AG20443 (cell line): ENCODE results near the gene FSIP1.

Experiments used
- DNase-seq: peaks from one replicate; pipeline ENCODE4 v3.0.0; 2012; ENCODE audit warnings: low spot score, mixed read lengths

Gene FSIP1

DNA sequence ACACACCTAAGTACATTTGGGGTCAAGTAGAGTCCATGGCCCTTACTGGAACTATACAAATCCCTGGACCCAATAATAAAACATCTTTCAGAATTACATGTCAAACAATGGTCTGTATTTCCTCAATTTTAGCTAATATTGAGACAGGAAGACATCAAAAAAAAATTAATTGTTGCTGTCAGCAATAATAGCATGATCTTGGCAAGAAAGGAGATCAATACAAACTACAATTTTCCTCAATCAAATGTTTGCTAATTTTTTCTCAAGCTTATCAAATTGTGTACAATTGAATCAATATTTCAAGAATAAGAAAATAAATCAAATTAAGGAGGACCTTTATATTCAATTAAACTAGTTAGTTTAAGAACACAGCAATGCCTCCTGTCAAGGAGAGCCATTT lies 62.6 kb downstream of the FSIP1 start:
- DNase-seq = no peak

DNA sequence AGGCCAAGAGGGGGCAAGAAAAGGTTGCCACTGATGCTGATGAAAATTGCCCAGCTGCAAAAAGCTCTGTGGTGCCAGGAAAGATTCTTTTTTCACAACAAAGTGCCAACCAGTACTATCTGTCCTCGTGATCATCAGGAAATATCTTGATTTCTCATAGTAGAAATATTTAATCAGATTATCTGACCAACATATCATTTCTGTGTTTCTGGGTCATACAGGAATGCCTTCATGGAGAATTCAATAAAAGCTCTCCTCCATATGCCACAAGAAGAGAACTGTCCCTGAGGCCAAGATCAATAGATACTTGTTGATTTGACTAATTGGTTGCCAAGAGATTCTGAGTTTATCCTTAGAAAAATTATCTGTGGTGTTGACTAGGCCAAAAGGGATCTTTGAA lies 63.5 kb downstream of the FSIP1 start:
- no peak for DNase-seq

DNA sequence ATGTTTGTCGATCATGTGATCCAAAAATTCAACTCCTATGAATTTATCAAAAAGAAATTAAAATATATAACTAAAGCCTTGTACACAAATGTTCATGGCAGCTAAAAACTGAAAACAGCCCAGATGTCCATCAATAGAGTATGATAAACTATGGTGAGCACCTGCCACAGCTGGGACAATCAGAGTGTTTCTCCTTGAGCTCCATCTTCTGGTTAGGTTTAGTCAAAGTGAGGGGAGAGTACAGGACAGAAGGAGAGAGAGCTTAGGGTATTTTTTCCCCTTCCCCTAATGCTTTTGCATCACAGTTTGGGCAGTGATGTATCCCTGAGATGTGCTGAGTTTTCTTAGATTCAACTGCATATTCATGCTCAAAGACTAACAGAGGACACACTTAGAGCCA lies 65.5 kb downstream of the FSIP1 start:
- DNase-seq = no peak

DNA sequence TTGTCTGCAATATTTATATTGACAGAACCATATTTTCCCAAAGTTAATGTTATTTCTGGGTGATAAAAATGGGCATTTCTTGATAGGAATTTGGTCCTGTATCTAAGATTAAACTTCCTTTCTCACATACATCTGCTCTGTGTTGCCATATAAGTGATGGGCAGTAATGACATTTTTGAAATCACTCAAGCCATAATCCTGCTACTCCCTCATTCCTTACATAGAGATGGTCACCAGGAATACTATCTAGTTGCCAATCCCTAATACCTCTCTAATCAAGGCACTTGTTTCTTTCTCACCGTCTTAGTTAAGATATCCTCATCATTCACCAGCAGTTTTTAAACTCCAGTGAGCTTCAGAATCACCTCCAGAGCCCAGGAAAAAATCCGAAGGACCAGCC lies 68.4 kb downstream of the FSIP1 start:
- no peak for DNase-seq

DNA sequence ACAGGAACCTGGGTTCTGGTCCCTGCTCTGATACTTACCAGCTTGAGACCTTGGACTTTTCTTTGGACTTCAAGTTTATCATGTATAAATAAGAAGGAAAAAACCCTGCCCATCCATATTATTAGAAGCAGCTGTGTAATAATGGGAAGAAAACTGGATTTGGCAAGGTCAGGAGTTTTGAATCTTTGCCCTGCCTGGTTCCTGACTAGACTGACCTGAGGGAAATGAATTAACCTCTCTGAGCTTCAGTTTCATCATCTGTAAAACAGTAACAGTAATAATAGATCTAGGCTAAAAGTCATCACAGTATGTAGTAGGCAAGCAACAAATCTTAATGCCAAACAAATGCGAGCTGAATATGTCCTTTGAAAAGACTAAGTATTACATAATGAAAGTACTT lies 68.8 kb downstream of the FSIP1 start:
- DNase-seq = no peak

DNA sequence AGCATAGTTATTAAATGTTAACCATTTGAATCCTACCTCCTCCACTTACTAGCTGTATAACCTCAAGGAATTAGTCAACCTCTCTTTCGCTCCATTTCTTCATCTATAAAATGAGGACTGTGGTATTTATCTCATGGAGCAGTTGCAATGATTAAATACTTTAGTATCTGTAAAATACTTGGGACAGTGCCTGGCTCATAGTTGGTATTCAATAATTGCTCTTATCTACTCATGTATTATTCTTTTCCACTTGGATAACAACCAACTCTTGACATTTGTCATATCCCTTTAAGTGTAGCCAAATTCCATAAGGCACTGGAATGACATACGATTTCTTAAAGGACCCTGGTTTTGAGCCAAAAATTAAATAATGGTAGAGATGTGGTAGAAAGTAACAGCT lies 72.0 kb downstream of the FSIP1 start:
- no peak for DNase-seq

DNA sequence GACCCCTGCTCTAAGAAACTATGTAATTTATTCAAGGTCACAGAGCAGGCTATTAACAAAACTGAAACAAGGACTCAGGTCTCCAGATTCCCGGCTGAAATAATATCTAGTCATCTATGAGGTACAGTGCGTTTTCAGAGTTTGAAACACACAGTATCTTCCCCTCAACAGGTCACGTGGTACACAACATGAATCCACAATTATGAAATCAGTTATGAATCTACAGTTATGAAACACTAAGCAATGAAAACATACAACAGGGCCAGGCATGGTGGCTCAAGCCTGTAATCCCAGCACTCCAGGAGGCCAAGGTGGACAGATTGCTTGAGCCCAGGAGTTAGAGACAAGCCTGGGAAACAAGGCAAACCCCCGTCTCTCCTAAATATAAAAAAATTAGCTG lies 72.7 kb downstream of the FSIP1 start:
- no peak for DNase-seq

DNA sequence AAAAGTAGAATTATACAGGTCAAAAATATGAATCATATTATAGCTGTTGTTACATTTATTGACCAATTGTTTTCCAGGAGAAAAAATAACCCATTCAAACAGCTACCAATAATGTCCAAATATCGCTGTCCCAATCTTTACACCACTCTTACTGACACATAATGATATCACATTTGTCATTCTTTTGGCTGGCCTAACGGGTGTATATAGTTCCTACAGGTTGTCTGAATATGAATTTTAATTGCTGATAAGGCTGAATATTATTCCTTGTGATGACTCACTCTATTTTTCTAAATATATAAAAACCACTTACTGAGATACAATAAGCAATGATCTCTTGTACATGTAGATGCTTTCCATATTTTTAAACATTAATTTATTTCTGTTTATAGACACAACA lies 76.4 kb downstream of the FSIP1 start:
- DNase-seq = no peak

DNA sequence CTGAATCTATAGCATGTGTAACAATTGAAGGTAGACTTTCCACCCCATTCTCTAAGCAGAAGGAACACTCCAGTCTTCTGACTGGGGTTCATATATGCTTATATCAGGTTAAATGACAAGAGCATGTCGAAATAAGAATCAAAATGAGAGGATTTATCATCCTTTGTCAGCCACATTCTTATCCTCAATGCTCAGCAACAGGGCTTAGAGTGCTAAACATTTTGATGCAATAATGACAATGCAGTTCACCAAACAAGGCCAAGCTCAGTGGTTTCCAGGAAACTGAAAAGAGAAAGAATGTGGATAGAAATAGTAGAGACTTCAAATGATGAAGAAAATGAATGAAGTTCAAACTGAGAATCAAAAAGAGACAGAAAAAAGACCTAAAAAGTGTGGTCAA lies 78.0 kb downstream of the FSIP1 start:
- DNase-seq = peak; percentile 63

DNA sequence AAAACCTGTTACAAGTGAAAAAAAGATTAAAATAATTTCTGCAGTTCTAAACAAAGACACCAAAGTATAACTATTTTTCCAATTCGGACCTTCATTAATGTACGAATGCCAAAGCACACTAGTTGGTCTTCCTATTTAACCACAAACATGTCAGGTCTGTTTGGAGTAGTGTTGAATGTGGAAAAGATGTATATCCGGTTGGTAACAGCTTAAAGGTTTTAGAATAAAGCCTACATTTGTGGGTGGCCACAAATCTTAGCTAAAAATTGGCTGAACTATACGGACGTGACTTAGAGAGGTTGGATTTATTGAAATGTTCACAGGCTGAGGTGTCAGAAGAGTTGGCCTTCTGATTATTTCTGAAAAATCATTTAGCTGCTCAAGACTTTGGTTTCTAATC lies 78.4 kb downstream of the FSIP1 start:
- DNase-seq = no peak

DNA sequence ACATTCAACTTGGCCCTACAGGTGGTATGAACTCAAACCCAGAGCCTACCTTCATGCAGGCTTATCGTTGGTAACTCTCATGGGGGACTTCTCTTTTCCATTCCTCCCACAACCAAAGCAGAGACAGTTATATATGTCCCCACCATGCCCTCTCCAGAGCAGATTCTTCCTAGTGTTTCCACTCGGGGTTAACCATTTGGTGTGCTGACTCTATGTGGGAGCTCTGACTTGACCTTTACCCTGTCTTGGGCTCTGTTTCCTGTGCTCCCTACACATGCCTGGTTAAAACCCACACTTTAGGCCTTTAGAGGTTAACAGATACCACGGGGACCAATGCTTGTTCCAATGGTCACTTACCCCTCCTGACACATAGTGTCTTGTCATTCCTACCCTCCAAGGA lies 80.7 kb downstream of the FSIP1 start:
- no peak for DNase-seq

DNA sequence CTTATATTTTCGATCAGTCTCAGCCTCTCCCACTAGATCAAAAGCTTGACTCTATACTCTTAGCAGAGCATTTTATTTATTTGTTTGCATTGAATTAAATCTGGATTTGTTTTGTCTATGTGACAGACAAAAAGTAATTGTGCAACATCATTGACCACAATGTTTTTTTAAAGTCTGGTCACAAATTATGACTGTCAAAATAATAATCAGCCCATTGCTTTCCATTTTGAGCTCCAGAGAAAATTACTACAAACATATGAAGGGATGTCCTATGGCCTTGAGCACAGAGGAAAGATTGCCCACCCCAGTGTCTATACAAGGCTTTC lies 82.3 kb downstream of the FSIP1 start:
- DNase-seq = no peak

DNA sequence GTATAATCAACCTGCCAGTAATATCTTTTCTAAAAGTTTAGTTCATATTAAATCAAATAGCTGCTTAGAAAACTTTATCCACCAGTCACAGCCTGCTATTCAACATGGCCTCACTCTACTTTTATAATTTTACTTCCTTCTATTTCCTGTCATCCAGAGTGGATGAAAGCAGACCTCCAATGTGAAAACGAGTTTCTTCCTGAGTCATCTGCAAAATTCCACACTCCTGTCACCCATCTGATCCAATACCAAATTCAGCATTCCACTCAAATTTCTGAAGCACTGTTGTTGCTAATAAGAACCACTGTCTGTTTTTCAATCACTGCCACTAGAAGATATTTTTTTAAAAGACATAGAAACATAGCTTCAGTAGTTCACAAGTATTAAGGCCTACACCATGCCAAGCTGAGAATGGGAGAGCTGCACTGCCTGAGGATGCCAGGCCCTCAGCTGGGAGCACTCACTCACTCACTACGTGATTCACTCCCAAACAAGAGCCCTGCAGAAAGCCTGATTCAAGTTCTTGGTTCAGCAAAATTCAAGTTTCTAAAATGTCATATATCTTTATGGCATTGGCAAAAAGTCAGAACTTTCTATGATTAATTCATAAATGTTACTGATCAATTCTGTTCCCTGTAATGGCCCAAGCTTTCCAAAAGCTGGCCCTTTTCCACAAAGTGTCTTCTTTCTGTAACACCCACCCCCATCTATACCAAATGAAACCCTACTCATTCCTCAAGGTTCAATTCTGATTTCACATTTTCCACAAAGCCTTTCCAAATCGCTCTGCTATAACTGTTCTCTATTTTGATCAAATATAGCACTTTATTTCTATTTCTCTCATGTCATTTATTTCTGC lies 82.9 kb downstream of the FSIP1 start:
- peak; percentile 57 for DNase-seq

DNA sequence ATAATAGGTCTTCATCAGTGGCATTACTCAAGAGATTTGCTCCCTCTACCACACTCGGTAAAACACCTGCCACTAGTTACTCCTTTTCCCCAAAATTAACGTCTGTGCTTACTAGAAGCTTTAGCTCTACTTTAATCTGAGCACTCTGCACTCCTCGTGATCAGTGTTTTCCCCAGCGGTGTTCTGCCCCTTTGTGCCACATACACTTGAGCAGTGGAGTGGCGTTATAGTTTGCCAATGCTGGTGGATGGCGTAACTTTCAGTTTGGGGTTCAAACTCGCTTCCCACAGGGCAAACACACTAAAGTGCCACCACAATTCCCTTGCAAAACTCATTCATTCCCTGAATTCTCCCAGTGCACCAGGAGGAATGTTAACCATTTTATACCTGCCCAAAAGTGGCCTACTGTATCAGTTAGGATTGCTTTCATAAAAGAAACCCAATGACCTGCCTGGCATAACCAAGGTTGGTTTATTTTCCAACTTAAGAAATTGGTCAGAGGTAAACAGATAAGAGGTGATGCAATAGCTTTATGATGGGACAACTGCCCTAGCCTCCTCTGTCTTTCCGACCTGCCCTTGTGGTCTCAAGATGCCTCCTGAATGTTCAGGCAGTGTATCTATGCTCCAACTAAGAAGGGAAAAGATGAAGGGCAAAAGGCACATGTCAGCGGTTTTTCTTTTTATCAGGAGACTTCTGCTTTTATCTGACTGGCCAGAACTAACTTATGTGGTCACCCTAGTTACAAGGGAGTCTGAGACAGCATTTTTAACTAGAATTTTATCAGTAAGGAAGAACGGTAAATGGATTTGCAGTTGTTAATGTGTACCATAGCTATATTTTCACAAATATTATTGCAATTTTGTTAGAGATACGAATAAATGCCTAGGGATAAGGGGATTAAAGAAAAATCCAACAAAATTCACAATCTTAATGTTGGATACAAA lies 83.9 kb downstream of the FSIP1 start:
- DNase-seq = no peak

DNA sequence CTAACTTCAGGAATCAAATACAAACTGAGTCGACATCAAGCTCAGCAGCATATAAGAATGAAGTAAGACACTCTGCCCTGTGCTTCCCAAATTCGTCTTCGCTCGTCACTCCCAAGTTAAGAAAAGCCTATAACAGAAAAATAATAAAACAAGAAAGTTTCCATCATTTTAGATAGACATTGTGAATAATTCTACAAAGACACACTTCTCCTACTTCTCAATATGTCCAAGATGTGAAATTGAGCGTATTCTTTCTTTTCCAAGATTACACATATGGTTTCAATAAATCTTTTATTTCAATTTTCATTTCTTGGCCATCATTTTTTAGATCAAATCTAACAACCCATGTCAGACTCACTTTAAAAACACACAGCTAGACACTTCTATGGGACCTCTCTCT lies 85.1 kb downstream of the FSIP1 start:
- DNase-seq = no peak

DNA sequence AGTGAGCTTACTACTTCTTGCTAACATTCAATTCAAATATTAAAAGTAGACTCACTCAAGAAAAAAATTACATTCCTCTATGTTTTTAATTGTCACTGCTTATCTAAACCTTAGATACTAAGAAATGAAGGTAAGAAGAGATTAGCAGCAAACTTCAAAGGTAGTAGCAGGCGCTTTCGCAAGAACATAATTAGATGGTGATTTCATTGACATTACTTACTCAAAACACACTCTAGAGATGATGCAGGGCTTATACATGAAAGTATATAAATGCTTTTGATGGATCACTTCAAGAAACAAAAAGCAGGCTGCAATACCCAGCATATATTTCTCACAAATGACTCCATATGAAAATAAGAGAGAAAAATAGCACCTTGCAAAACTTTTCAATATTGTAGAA lies 86.8 kb downstream of the FSIP1 start:
- DNase-seq = no peak

DNA sequence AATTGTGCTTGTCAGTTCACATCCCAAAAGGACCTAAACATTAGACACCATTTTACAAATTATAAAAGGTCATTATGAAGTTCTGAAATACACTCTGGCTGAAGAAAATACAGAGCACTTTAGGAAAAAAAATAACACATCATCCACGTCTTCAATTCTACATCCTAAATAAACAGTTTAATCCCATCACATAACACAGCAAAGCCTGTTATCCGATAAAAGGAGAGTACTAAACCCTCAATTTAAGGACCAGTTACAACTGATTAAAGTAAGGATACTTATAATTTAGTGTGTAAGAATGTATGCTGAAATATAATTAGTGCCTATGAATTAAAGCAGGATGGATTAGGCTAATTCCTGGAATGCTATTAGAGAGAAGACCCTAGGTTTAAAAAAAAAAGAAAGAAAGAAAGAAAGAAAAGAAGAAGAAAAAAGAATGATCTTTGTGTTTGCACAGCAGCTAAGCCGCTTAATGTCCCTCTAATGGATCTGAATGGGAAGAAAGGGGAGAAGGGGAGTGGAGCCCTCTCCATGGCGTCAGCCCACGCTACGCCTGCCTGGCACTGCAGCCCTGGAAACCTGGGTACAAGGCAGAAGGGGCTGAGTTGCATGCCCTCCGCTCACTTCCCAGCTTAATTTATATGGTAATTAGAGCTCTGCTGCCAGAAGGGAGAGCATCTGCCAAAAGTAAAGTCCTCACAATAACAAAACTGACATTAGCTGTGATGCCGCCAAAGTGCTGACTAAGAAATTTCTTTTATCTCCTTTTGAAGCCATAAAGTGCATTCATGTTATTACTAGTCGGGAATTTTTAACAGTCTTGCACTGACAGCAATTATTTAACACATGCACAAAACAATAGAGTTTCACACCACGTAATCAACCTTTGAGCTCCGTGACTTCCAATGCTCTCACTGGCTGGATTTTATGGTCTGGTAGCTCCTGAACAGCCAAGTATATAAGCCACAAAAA lies 90.0 kb downstream of the FSIP1 start:
- no peak for DNase-seq

DNA sequence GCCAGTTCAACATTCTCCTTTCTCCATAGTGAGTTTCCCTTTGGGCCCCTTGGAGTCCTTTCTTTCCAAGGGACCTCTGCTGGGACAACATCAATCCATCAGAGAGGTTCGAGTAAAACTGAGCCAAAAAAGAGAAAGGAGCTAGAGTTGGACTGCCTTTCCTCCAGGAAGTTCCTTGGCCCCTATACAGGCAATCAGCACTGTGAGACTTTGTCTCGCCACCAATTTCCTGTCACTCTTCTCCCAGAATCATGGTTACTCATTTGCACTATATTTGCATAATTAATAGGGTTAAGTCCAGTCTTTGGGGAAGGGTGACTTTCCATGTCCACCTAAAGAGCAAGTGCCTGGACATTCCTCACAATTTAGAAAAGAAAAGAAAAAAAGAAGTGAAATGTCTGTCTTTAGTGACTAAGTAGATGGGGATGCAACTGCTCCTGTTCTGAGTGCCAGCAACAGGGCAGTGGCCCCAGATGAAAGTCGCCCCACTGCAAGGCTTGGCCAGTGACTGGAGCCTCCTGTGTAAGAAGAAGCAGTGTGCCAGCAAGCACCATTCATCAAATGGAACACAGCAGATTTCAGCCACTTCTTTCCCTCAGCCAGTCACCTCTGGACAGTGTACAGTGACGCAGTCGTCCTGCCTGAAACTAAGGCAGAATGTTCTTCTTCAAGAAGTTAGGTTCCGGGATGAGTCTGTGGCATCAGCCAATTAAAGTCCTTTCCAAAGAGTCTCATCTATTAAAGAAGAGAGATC lies 91.6 kb downstream of the FSIP1 start:
- DNase-seq = peak; percentile 40

DNA sequence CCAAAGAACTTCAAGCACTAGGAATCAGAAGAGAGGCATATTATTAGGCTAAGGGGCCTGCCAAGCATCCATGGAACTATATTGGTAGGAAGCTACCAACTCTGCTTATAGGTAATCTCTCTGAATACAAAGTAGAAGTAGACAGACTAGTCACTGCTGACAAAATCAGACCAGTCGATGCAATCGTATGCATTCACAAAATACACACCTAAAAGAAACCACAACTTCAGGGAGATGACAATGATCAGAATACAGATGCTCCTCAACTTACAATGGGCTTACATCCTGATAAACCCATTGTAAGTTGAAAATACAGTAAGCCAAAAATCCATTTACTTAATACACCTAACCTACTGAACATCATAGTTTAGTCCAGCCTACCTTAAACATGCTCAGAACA lies 94.7 kb downstream of the FSIP1 start:
- no peak for DNase-seq

DNA sequence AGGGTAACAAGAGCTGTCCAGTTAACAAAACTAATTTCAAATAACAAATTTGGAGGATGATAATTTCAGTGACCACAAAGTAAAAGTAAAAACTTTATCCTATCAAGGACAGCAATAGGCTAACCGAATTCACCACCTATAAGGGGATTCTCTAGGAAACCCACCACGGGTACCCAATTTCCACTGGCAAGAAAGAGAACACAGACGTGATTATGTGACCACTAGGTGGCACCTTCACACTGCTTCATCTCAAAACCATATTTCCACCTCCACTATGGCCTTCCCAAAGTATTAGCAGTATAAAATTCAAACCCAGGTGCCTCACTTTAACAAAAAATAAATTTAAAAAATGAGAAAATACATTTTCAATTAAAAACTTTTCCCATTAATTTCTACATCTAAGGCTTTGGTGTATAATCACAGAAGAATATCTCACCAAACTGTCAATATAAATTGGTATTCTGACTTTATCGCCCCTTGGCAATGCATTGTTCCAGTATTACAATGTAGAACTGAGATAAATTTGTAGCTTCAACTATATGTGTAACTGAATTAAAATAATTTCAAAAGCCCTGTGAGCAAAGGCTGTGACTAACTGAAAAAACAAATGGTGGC lies 96.5 kb downstream of the FSIP1 start:
- DNase-seq = peak; percentile 56

DNA sequence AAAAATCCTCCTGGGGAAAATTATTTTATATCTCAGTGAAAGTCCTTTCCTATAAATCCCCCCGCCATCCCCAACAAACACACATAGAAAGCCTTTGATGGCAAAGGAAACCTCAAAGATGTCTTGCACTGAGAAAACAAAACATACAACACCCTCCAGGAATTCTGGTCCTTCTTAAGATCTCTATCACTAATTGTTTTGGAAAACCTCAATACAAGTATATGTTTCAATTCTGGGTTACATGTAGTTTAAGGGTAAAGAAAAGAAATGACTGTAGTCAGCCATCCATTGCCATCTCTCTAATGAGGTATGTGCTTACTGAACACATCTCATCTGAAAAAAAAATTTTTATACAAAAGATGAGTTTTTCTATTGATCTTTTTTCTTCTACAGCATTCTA lies 97.3 kb downstream of the FSIP1 start:
- no peak for DNase-seq
